Endothelial cell of umbilical vein (primary cell): Measurements from ENCODE around the gene SOX5. TPM values are rescaled to one million over a fixed set of nuclear protein-coding genes. Genes with fewer than 3 reads are reported as not detected.

Source experiments
- BruUV-seq: library from RNA; stranded (reverse); fragments of 400-500 nt; replicated peaks from 2 replicates; lab custom pipeline; 2021; lab: Mats Ljungman, UMichigan
- CTCF ChIA-PET: fragments of 300-600, 350-600 bp; sonication (Branson Sonifier 250); formaldehyde crosslinking; loops from one replicate; lab custom pipeline; 2021; ENCODE audit warnings: antibody characterized with exemption, inconsistent platforms; lab: Charles Lee
- POLR2A ChIA-PET: fragments of 300-600, 350-600 bp; sonication (Branson Sonifier 250); formaldehyde crosslinking; loops from one replicate; lab custom pipeline; 2021; ENCODE audit warnings: antibody characterized with exemption, inconsistent platforms; lab: Charles Lee
- DNase-seq: peaks from one replicate; pipeline ENCODE4 v3.0.0-alpha.2; 2011; ENCODE audit warnings: low read depth, low spot score
- FAIRE-seq: peaks from 2 replicates; lab custom pipeline; 2011; peaks lifted over from hg19 to GRCh38; lab: Jason Lieb, UNC
- H2AFZ ChIP-seq: 2 replicates; pipeline ENCODE4 v1.6.0; 2012; ENCODE audit warnings: low read depth, low read length, control low read depth, inconsistent platforms
- H3K27ac ChIP-seq: 2 replicates; pipeline ENCODE4 v1.5.1; 2011; ENCODE audit warnings: low read depth, mild to moderate bottlenecking, control low read depth, low read length, moderate library complexity; ENCODE audit not compliant: insufficient read depth
- H3K27me3 ChIP-seq, 2 experiments: 2 replicates each; pipeline versions ENCODE4 v1.6.0 to v1.6.1; 2011; ENCODE audit warnings: low read length in 2 of 2, mixed read lengths in 1 of 2; ENCODE audit not compliant: control insufficient read depth in 2 of 2, insufficient read depth in 2 of 2
- H3K36me3 ChIP-seq, 2 experiments: 2 replicates in 1 of 2; 3 replicates in 1 of 2; pipeline ENCODE4 v1.5.1; 2011; ENCODE audit warnings: low read length in 2 of 2, mild to moderate bottlenecking in 1 of 2, moderate library complexity in 1 of 2; ENCODE audit not compliant: control insufficient read depth in 2 of 2, insufficient read depth in 2 of 2; ENCODE audit errors: extremely low read depth in 1 of 2
- H3K4me1 ChIP-seq: 3 replicates; pipeline ENCODE4 v1.5.1; 2011; ENCODE audit warnings: mild to moderate bottlenecking, low read length; ENCODE audit not compliant: control insufficient read depth, insufficient read depth; ENCODE audit errors: extremely low read depth
- H3K4me2 ChIP-seq: 2 replicates; pipeline ENCODE4 v1.6.1; 2011; ENCODE audit warnings: low read length, control low read depth, mixed read lengths; ENCODE audit not compliant: insufficient read depth
- H3K4me3 ChIP-seq, 3 experiments: fragments of 200-600 bp in 1 of 3; sonication (generic), shearing (Covaris generic) in 1 of 3; replicated peaks in 1 of 3; 2 replicates each; pipeline ENCODE4 v1.5.1; 2011 to 2016; ENCODE audit warnings: control low read depth in 3 of 3, low read length in 3 of 3, mild to moderate bottlenecking in 2 of 3, inconsistent platforms in 1 of 3, low read depth in 1 of 3, moderate library complexity in 1 of 3; ENCODE audit not compliant: insufficient read depth in 1 of 3
- H3K79me2 ChIP-seq: 2 replicates; pipeline ENCODE4 v1.6.0; 2012; ENCODE audit warnings: low read length, inconsistent platforms; ENCODE audit not compliant: control insufficient read depth, insufficient read depth
- H3K9ac ChIP-seq: replicated peaks from 2 replicates; pipeline ENCODE3; 2011; ENCODE audit warnings: low read length, control low read depth; ENCODE audit not compliant: insufficient read depth; ENCODE audit errors: extremely low read depth
- H3K9me1 ChIP-seq: replicated peaks from 3 replicates; pipeline ENCODE4 v1.6.0; 2011; ENCODE audit warnings: mild to moderate bottlenecking, low read length; ENCODE audit not compliant: control insufficient read depth, insufficient read depth; ENCODE audit errors: extremely low read depth
- H3K9me3 ChIP-seq: replicated peaks from 2 replicates; pipeline ENCODE4 v1.5.1; 2012; ENCODE audit warnings: low read length, inconsistent platforms; ENCODE audit not compliant: control insufficient read depth, insufficient read depth
- H4K20me1 ChIP-seq: replicated peaks from 2 replicates; pipeline ENCODE3; 2011; ENCODE audit warnings: mild to moderate bottlenecking, low read length; ENCODE audit not compliant: control insufficient read depth, insufficient read depth; ENCODE audit errors: extremely low read depth
- CTCF ChIP-seq, 2 donors: IDR thresholded peaks; 1 replicate in 1 of 2; 2 replicates in 1 of 2; pipeline ENCODE4 v1.5.1; 2011; ENCODE audit warnings: low read length in 2 of 2, mild to moderate bottlenecking in 2 of 2, moderate library complexity in 2 of 2, control low read depth in 1 of 2, inconsistent platforms in 1 of 2, low read depth in 1 of 2; ENCODE audit not compliant: insufficient read depth in 1 of 2; ENCODE audit errors: extremely low read depth in 1 of 2
- EZH2 ChIP-seq: IDR thresholded peaks from 2 replicates; pipeline ENCODE4 v1.6.1; 2012; ENCODE audit warnings: borderline replicate concordance, low read depth, mild to moderate bottlenecking, moderate library complexity, low read length, inconsistent platforms; ENCODE audit not compliant: severe bottlenecking
- FOS ChIP-seq: IDR thresholded peaks from 2 replicates; pipeline ENCODE4 v1.6.1; 2011; ENCODE audit warnings: mild to moderate bottlenecking, low read length, moderate library complexity, borderline replicate concordance; ENCODE audit not compliant: insufficient read depth
- GATA2 ChIP-seq: IDR thresholded peaks from 2 replicates; pipeline ENCODE4 v1.7.0; 2011; ENCODE audit warnings: low read depth, mild to moderate bottlenecking, moderate library complexity, mixed read lengths, low read length; ENCODE audit not compliant: insufficient read length, insufficient read depth
- JUN ChIP-seq: IDR thresholded peaks from 2 replicates; pipeline ENCODE4 v1.6.1; 2011; ENCODE audit warnings: borderline replicate concordance, low read depth; ENCODE audit not compliant: insufficient read length, insufficient read depth
- MAX ChIP-seq: IDR thresholded peaks from 2 replicates; pipeline ENCODE4 v1.6.1; 2011; ENCODE audit not compliant: insufficient read depth, insufficient read length
- MYC ChIP-seq: IDR thresholded peaks from one replicate; pipeline ENCODE4 v1.6.1; 2011; ENCODE audit warnings: mild to moderate bottlenecking, low read depth, low read length
- POLR2A ChIP-seq: IDR thresholded peaks from 2 replicates; pipeline ENCODE4 v1.6.1; 2012; ENCODE audit warnings: low read depth, mild to moderate bottlenecking, control low read depth, low read length
- POLR2AphosphoS5 ChIP-seq: IDR thresholded peaks from 2 replicates; pipeline ENCODE4 v1.6.1; 2012; ENCODE audit warnings: low read depth, mild to moderate bottlenecking, control low read depth, low read length, moderate library complexity; ENCODE audit not compliant: insufficient read depth
- dilution Hi-C: fragments of 300-500 bp; cut with MboI; formaldehyde crosslinking; loops from one replicate; pipeline ENCODE4 v1.15.0; 2019; ENCODE audit warnings: low sequenced_read_pairs; ENCODE audit not compliant: extremely low pct_ligation_motif_present
- intact Hi-C: fragments of 100-400 bp; cut with micrococcal nuclease; formaldehyde crosslinking; loops from one replicate; pipeline ENCODE4 v1.10.0; 2022
- polyA plus RNA-seq, 4 experiments: library from polyadenylated mRNA; depleted of rRNA in 3 of 4; stranded (reverse) in 3 of 4; unstranded in 1 of 4; fragments of >200 nt; gene quantifications; 2 replicates each; pipeline versions ENCODE4 v1.2.1 to v1.2.3, GENCODE V29; 2011 to 2012; ENCODE audit warnings: missing spikeins in 1 of 4
- total RNA-seq: library from RNA; stranded (reverse); gene quantifications from 2 replicates; pipeline ENCODE4 v1.2.3, GENCODE V29; 2021

The SOX5 gene
- total and polyA plus RNA-seq, 2 donors (not counting 3 experiments of a cell fraction or from before 2014, with no cell fraction given) = 0.63 to 3.5 TPM

- H3K79me2 ChIP-seq = no peaks in the 10 kb centered on the region
- H3K9ac ChIP-seq = no peak overlapping the region
- no peaks in the 10 kb centered on the region for H3K9me1 ChIP-seq
- H2AFZ ChIP-seq = no peak overlapping the region
- no peak overlapping the region for H3K4me3 ChIP-seq
- POLR2A ChIA-PET = no interaction called here
- no TSS peak for BruUV-seq
- H3K9me3 ChIP-seq = no peaks in the 10 kb centered on the region
- H3K4me1 ChIP-seq = peaks cover 6% of the 10 kb centered on the region
- CTCF ChIA-PET = no interaction called here
- peaks cover 4 to 14% of the 10 kb centered on the region in 2 experiments for H3K27me3 ChIP-seq
- FAIRE-seq (no peak), DNase-seq (no peak)
- intact Hi-C loops = no loop called here
- no peak overlapping the region for H3K4me2 ChIP-seq
- no peak overlapping the region for H3K27ac ChIP-seq
- dilution Hi-C loops = no loop called here
- H3K36me3 ChIP-seq = no peaks in the 10 kb centered on the region
- no peaks in the 10 kb centered on the region for H4K20me1 ChIP-seq
- TF ChIP-seq MAX (no peak), GATA2 (no peak), POLR2A (no peak), EZH2 (no peak), MYC (no peak), CTCF (IDR thresholded peaks at IDR 0.05; ENCODE audit: extremely low read depth in 1 of 2, insufficient read depth in 1 of 2, low read depth in 1 of 2, low read length in 2 of 2) (no peak), POLR2AphosphoS5 (no peak), FOS (no peak), JUN (no peak)
Observed at GRCh38 chr12:23945249-23945648, 4.2 kb downstream of the SOX5 start.
